Glutamatergic neuron (in vitro differentiated cells): ENCODE measurements around the gene NUDT17. TPM values are rescaled to one million over a fixed set of nuclear protein-coding genes. Genes with fewer than 3 reads are reported as not detected.

Source experiments
- DNase-seq: peaks from one replicate; pipeline ENCODE4 v3.0.0; 2022
- H3K27ac Mint-ChIP-seq: one replicate; pipeline ENCODE4 v1.8.0; 2020; ENCODE audit warnings: mild to moderate bottlenecking, mixed read lengths, inconsistent platforms; ENCODE audit not compliant: unreplicated experiment
- H3K27me3 Mint-ChIP-seq: one replicate; pipeline ENCODE4 v1.8.0; 2020; ENCODE audit warnings: mild to moderate bottlenecking, moderate library complexity, mixed read lengths, inconsistent platforms; ENCODE audit not compliant: unreplicated experiment
- H3K36me3 Mint-ChIP-seq: one replicate; pipeline ENCODE4 v1.8.0; 2020; ENCODE audit warnings: mild to moderate bottlenecking, mixed read lengths, inconsistent platforms; ENCODE audit not compliant: unreplicated experiment
- H3K4me1 Mint-ChIP-seq: one replicate; pipeline ENCODE4 v1.8.0; 2020; ENCODE audit warnings: mild to moderate bottlenecking, low read depth, mixed read lengths, inconsistent platforms; ENCODE audit not compliant: unreplicated experiment
- H3K4me3 Mint-ChIP-seq: one replicate; pipeline ENCODE4 v1.8.0; 2020; ENCODE audit warnings: mild to moderate bottlenecking, mixed read lengths, inconsistent platforms; ENCODE audit not compliant: unreplicated experiment
- H3K9me3 Mint-ChIP-seq: one replicate; pipeline ENCODE4 v1.8.0; 2020; ENCODE audit warnings: mild to moderate bottlenecking, moderate library complexity, mixed read lengths, inconsistent platforms; ENCODE audit not compliant: unreplicated experiment
- total RNA-seq: library from RNA; stranded (reverse); fragmentation: NEBNext Ultra II Directional; extraction: Animal tissue kit (Norgen Biotek cat#: 25700); gene quantifications from one replicate; pipeline ENCODE4 v1.2.1, GENCODE V29; 2021; ENCODE audit not compliant: unreplicated experiment
- TF ChIP-seq, protein P1 (sequence below): fragments of 200-600 bp; sonication (generic); IDR thresholded peaks from one replicate; pipeline ENCODE4 v1.5.0; 2021; ENCODE audit not compliant: partially characterized antibody, unreplicated experiment

The NUDT17 gene
- total RNA-seq, 1 donor from 2014 or later: 2.4 TPM

DNA sequence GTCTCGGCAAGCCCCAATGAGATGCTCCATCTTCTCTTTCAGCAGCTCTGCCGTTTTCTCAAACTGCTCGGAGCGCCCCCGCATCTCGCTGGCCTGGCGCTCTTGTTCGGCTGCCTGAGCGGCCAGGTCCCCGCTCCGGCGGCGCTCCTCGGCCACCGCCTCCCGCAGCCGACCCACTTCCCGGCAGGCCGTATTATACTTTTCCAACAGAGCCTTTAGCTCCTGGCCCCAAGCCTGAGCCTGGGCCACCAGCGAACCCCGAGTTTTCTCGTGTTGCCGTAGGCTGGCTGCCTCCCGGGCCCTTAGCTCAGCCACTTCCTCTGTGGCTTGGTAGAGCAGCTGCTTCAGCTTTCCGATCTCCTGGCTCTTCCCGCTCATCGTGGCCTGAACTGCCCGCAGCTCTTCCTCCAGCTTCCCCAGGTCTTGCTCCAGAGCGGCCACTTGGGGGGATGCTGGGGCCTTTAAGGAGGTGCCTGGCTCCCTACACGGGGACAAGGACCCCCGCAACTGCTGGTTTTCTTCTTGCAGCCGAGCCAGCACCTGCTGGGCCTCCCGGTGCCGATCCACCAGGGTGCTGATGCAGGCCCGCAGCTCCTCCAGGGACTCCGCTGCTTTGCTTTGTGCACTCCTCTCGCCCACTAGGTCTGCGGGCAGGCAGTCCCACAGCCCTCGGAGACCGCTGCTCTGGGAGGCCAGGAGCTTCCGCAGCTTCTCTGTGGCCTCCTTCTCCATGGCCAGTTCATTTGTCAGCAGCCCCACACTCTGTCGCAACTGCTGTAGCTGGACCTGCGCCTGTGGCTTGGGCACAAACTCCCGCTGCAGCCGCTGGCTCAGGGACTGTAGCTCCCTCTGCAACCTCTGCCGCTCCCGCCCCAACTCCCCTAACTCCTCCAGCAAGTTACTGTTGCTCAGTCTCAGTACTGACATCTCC is 26.8 kb downstream of the NUDT17 start:
- peaks cover 14% of the 10 kb centered on the region for H3K27me3 Mint-ChIP-seq
- H3K36me3 Mint-ChIP-seq: peaks cover 5% of the 10 kb centered on the region
- no peaks in the 10 kb centered on the region for H3K9me3 Mint-ChIP-seq
- TF ChIP-seq, protein P1, sequence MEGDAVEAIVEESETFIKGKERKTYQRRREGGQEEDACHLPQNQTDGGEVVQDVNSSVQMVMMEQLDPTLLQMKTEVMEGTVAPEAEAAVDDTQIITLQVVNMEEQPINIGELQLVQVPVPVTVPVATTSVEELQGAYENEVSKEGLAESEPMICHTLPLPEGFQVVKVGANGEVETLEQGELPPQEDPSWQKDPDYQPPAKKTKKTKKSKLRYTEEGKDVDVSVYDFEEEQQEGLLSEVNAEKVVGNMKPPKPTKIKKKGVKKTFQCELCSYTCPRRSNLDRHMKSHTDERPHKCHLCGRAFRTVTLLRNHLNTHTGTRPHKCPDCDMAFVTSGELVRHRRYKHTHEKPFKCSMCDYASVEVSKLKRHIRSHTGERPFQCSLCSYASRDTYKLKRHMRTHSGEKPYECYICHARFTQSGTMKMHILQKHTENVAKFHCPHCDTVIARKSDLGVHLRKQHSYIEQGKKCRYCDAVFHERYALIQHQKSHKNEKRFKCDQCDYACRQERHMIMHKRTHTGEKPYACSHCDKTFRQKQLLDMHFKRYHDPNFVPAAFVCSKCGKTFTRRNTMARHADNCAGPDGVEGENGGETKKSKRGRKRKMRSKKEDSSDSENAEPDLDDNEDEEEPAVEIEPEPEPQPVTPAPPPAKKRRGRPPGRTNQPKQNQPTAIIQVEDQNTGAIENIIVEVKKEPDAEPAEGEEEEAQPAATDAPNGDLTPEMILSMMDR: no peak
- H3K4me1 Mint-ChIP-seq: peaks cover 8% of the 10 kb centered on the region
- H3K27ac Mint-ChIP-seq: no peak overlapping the region
- peak; percentile 44 for DNase-seq
- H3K4me3 Mint-ChIP-seq: peak overlapping the region; percentile 78

DNA sequence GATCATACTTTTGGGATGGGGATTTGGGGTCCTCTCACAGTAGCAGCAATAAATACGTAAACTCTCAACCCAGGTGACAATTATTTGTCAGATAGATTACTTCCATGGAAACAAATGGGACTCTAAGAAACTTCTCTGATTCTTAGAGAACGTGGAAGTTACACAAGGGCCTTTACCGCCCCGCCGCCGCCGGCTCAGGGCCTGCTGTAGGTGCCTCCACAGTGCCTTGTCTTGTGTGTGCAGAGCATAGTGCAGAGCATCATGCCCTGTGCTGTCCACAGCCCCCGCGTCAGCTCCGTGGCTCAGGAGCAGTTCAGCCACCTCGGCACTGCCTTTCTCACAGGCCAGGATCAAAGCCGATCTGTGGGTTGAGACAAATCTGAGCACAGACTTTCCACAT is 29.2 kb downstream of the NUDT17 start:
- H3K27ac Mint-ChIP-seq: no peak overlapping the region
- H3K4me1 Mint-ChIP-seq: peaks cover 8% of the 10 kb centered on the region
- TF ChIP-seq, protein P1: no peak
- H3K27me3 Mint-ChIP-seq: peaks cover 16% of the 10 kb centered on the region
- no peaks in the 10 kb centered on the region for H3K9me3 Mint-ChIP-seq
- H3K4me3 Mint-ChIP-seq: no peak overlapping the region
- H3K36me3 Mint-ChIP-seq: peaks cover 5% of the 10 kb centered on the region
- DNase-seq: no peak

DNA sequence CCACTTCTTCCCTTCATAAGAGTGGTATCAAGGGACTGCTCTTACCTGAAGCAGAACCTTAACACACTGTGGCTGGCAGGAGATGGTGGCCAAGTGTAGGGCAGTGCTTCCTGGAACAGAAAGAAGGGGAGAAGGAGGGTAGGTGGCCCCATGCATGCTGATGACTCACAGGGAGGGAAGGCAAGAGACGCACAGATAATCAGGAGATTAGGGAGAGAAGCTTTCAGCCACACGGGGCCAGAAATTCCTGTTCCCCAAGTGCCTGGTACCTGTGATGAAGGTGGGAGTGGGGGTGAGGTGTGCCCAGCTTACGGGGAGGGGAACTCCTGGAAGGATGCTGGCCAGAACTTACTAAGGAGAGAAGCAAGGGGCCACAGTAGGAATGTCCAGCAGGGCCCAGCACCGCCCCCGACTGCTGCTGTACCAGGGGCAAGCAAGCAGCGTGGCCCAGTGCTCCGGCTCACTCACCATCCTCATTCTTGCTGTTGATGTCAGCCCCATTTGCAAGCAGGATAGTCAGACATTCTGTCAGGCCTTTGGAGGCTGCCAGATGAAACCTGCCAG is 32.6 kb downstream of the NUDT17 start:
- no peak for DNase-seq
- H3K27me3 Mint-ChIP-seq: peaks cover 10% of the 10 kb centered on the region
- peaks cover 5% of the 10 kb centered on the region for H3K36me3 Mint-ChIP-seq
- TF ChIP-seq, protein P1: no peak
- H3K4me3 Mint-ChIP-seq: no peak overlapping the region
- no peaks in the 10 kb centered on the region for H3K9me3 Mint-ChIP-seq
- H3K4me1 Mint-ChIP-seq: peaks cover 2% of the 10 kb centered on the region
- H3K27ac Mint-ChIP-seq: no peak overlapping the region

DNA sequence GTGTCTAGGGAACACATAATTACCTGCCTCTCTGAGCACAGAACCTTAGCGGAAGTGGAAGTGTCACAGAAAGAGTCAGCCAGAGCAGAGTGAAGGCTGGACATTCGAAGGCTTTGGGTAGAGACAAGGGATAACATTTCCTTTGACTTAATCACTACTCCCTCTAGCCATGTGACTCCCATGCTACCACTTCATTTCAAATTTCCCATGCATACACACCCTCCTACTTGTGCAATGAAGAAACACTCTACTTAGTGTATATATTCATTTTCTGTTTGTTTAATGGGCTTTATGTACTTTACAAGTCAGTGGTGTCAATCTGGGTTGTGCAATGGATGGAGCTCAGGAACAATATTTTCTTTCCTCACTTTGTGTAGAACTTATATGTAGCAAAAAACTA is 33.3 kb downstream of the NUDT17 start:
- peaks cover 8% of the 10 kb centered on the region for H3K27me3 Mint-ChIP-seq
- TF ChIP-seq, protein P1: no peak

DNA sequence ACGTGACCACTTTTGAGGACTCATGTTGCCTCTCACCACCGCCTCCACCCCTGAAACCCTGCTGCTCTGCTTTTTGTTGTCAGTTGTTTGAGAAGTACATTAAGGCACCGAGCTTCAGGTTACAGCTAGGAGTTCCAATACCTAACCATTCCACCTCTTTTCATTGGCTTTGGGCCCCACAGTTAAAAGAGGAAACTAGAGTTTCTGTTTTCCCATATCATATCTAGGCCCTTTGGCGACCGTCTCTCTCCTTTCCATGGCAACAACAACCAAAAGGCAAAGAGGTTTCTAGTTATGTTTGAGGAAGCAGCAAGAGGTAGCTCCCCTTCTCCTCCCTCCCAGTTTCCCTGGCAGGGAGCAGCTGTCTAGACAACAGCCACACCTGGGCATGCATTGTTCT is 34.3 kb downstream of the NUDT17 start:
- no peak overlapping the region for H3K27ac Mint-ChIP-seq
- peaks cover 5% of the 10 kb centered on the region for H3K36me3 Mint-ChIP-seq
- TF ChIP-seq, protein P1: no peak
- peaks cover 7% of the 10 kb centered on the region for H3K27me3 Mint-ChIP-seq
- H3K4me1 Mint-ChIP-seq: peaks cover 3% of the 10 kb centered on the region
- no peak overlapping the region for H3K4me3 Mint-ChIP-seq
- H3K9me3 Mint-ChIP-seq: no peaks in the 10 kb centered on the region
- DNase-seq: no peak

More for the DNA sequence above, 33.3 kb downstream of the NUDT17 start:
- Mint-ChIP-seq H3K27ac (no peak overlapping the region), H3K4me3 (no peak overlapping the region), H3K4me1 (no peaks in the 10 kb centered on the region), H3K9me3 (no peaks in the 10 kb centered on the region), H3K36me3 (peaks cover 5% of the 10 kb centered on the region)
- no peak for DNase-seq
